NCI-H2107 (cell line): Measurements from ENCODE around the gene LRP2.
"Not testable (repeated sequence)": the region's sequence is repeated elsewhere in the genome, so short reads cannot be mapped to it uniquely, and the experiment has no call there.

Experiments used
- DNase-seq: peaks from one replicate; lab custom pipeline; 2025; lab: John Stamatoyannopoulos, UW

Gene LRP2

DNA sequence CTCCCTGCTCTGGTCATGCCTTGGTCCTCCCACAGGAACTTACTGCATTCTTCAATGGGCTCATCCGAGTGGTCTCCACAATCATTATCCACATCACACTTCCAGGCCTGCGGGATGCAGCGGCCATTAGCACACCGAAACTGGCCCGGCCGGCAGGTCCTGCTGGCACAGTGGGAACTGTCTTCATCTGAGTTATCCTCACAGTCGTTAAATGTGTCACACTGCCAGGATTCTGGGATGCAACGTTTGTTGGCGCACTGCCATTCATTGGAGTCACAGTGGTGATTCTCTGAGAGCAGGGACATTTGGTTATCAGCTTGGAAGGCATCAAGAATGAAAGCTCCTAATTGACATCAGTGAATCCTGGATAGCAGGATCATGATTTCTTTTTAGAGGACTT lies 188.5 kb downstream of the LRP2 start:
- DNase-seq: no peak

DNA sequence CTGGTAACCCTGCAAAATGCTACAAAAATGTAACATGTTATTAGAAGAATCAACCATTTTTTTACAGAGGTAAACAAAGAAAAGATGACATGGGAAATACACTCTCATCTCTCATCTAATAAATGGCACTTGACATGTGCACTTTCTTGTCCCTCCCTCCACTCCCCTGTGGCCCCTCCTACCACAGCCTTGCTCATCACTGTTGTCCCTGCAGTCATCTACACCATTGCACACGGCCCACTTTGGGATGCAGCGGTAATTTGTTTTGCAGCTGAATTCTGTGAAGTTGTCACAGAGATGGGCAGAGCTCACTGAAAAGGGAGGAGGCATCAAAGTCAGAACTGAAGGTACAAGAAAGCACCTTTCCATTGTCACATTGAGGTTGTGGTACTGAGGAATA lies 189.4 kb downstream of the LRP2 start:
- DNase-seq: no peak

DNA sequence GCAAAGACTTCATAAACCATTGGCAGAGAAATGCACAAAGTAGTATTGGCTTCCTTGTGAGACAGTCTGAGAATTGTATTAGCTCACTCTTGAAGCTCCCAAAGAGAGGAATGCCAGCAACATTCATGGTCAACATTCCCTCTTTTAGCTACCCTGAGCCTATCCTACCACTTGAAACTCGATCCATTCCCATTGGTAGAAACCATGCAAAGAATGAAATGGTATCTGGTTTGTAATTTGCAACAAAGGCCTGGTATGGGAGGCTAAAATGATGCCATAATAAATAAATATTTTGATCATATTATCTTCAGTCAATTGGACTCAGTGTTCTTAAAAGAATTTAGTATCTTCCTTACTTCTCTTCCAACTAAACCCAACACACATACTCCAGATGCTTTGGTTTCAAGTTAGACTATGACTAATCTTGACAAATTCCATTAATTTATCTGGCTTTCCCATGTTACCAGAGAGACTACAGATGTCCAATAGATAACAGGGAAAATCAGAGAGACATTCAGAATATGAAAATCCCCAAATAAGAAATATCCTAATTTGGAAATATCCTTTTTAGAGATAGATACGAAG lies 190.1 kb downstream of the LRP2 start:
- DNase-seq: no peak

DNA sequence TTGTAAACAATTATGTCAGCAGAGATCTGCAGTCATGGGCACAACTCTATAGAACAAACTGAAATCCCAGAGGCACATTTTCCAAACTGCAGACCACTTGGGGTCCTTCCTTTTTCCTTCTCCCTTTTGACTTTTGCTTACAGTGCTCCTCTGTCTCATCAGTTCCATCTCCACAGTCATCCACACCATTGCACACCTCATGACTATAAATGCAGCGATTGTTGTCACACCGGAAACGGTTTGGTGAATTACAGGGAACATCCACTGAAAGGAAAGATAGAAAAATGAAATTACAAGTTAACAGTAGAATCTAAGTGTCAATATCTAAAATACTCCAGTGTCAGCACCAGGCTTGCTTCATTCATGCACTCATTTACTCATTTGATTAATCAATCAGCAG lies 196.5 kb downstream of the LRP2 start:
- DNase-seq: no peak

DNA sequence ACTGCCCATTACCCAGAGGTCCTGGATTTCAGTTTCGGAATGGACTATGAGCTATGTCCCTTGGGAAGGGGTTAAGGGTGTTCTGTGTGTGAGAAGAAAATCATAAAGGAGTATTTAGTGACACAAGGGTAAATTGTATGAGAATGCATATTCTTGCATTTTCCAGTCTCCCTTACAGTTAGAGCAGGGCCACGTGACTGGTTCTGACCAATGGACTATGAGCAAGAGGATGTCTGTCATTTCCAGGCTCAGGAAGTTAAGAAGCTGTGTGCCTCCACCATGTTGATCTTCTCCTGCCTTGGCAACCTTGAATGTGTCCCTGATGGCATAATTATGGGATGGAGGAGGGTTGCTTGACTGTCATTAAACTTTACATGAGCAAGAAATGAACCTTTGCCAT lies 198.0 kb downstream of the LRP2 start:
- DNase-seq: no peak

DNA sequence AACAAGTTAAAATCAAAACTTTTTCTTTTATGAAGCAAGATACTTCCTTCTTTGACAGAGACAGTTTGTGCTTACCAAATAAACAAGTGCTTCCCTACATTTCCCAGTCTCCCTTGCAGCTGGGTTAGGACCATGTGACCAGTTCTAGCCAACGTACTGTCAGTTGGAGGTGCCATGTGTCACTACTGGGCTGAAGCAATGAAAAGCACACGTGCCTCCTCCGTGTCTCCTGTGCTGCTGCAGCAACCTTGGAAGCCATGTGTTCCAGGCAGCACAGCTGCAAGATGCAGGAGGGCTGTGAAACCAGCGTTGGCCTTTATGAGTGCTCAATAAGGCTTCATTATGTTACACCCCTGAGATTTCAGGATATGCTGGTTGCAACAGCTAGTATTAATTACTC lies 199.7 kb downstream of the LRP2 start:
- no peak for DNase-seq

DNA sequence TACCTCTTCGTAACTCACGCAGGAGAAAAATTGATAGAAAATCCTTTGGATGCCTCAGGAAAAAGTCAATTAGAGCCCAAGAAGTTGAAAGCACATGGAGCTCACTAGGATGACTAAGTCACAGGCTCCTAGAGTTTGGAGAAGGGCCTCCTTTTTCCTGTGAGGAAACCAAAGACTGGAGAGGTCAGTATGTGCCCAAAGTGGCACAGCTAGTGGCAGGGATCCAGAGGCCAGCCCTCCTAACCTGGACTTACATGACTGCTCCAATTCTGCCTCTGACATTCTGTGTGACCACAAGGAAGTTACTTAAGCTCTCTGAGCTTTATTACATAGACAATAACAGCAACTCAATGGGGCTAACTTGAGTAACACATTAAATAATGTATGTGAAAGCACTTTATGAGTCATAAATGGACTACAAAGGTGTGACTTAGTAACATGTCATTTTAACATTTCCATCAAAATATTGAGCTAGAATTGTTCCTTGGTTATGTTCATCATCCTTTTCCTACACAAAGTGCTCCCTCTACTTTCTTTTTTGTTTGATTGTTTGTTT lies 201.3 kb downstream of the LRP2 start:
- DNase-seq: no peak

DNA sequence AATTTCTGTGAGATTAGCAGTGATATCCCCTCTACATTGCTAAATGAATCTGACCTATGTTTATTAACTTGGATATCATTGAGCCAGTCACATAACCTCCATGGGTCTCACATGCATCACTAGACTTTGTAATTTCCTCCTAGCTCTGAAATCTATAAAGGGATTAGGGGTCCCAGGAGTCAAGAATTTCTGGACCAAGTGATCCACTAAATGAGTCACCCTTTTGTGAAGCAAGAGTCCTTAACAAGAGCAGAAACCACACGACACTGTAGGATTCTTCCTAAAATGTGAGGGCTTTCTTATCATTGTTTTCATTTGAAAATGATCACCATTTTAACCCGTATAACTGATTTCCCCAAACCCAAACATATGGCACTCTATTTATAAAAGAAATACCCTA lies 202.6 kb downstream of the LRP2 start:
- DNase-seq: no peak

DNA sequence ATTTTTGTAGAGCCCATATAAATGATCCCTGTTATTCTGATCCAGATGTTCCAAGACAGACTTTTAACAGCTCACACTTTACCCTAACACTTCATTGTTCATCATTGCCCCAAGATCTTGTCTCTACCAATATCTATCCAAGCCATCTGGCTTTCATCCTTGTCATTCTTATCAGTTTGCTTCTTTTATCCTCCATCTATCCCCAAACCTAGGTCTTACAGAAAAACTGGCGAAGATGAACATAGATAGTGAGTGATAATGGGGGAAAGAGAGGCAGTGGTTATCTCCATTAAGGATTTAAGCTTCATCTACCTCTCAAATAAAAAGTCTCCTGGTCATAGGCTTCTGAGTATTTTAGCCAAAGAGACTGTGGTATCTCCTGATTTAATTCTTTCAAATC lies 203.5 kb downstream of the LRP2 start:
- DNase-seq: no peak

DNA sequence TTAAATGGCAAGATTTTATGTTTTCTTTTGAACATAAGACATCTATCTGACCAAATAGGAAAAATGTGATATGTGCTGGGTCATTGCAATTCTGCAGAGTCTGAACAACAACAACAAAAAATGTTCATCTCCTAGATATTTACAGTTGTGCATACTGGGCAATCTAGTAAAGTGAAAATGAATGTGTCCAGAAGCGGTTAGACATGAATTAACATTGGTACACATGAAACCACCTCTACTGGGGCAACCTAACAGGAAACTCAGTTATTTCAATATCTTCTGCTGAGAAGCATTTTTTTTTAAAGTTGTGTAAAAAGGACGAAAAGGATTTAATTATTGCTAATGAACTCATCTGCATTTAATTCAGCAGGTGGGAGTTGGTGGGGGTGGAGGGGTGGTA lies 216.1 kb downstream of the LRP2 start:
- no peak for DNase-seq

DNA sequence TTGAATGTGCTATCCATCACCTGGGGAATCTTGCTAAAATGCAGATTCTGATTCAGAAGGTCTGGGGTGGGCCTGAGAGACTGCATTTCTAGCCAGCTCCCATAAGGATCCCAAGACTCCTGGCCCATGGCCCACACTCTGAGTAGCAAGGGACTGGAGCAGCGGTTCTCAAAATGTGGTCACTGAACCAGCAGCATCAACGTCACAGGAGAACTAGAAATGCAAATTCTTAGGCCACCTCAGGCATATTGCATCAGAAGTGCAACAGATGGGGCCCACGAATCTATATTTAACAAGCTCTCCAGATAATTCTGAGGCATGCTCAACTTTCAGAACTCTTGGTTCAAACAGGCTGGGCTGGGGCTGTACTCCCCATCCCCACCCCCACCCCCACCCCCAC lies 218.3 kb downstream of the LRP2 start:
- DNase-seq: no peak

DNA sequence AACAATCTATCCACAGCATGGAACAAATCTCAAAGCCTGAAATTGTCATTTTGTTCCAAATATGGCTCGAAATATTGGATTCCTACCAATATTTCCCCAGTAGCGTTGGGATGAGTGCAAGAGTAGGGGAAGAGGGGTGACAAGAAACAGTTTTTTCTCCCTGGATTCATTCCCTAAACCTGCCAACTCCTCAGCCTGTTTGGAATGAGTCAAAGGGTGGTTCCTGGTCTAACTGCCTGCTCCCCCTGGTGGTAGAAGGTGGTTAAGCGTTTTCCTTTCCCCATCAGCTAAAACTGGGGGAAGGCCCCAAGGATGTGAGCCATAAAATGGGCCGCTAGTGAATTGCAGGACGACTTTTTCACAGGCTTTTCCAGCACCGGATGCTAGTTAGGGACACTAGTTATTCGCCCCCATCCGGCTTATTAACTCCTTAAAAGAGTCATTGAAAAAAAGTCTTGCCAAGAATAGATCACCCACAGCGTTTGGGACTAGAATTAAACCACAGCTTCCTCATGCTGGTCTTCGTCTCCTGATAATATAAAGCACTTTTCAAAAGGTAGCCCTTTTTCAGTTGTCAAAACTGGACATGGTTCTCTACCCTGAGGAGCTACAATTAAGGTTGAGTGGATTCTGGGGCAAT lies 220.5 kb downstream of the LRP2 start:
- peak; percentile 24 for DNase-seq

DNA sequence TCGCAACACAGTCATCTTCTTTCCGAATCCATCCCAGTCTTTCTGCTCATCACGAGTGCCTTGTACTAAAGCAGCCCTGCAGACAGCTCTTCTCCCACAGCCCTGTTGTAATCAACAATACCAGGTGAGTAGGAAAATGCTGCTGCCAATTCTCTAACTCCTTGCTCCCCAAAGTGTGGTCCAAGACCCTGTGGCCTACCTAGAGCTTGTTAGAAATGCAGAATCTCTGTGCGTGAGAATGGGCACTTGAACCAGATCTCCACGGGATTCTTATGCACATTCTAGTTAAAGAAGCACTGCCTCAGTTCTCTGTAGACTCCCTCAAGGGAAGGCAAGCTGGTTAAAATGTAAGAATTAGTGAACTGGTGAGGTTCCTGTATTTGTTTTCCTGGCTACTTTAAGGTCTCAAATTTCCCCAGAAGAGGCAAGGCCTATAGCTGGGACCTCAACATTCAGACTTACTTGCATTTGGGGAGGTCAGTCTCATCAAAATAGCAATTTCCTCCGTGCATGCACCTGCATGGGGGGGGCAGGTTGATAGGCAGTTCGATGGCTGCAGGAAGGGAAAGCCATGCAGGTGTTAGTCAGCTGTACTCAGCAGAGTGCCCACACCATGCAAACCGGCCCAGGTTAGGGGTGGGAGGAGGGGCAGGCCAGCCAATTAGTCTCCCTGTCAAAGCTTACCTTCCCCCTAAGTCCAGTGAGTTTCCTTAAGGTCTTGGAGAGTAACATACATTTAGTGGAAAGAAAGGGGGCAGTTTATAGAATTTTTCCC lies 222.2 kb downstream of the LRP2 start:
- no peak for DNase-seq

DNA sequence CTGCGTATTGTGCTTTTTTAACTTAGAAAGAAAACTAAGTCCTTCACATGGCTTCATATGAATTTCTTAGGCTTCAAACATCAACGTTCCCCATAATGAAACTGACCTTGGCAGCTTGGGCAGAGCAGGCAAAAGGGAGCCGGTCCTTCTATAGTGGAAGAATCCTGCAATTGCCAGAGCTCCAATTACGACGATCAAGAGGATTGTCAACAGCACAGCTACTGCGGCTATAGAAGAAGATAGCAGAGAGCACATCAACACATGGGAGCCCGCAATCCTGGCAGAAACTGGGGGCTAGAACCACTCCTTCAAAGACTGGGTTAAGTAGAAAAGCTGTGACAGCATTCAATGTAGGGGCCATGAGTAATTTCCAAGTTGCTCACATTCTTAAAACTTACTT lies 223.2 kb downstream of the LRP2 start:
- no peak for DNase-seq

DNA sequence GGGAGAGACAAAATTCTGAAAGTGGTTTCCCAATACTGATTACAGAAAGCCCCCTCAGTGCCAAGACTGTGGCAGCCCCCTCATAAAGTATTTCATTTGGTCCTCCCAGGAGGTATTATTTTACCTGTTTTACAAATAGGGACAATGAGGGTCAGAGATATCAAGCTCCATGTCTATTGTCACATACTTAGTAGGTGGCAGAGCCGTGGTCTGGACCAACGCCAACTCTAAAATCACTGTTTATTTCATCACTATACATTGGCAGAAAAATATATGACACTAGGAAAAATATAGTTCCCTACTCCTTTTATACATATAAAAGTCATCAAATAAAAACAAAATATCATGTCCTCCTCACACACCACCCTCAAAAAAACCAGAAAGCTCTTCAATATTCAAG lies 224.4 kb downstream of the LRP2 start:
- DNase-seq: no peak

DNA sequence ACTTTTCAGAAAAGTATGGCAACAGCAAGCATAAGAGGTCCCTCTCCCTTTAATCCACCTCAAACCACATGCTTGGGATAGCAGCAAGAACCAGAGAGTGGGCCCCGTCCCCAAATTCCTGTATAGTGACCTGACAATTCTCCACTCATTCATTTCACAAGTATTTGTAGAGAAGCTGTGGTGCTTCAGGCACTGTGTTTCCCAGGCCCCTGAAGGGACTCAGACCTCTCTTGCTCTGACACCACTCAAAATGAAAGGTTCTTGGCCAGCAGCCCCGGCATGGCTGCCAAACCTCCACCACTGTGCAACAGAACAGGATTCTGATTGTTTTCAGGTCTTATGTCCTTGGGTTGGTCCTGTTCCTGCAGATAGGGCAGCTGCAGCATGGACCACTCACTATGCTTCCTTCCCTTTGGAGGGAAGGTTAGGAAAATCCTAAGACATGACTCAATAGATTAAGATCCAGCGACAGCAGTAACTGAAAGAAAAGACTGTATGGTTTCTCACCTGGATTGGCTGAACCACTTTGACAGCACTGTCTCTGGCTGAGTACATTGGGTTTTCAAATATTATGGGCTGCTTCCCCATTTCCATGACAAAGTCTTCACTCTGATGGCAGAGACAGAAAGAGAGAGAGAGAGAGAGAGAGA lies 225.3 kb downstream of the LRP2 start:
- DNase-seq: no peak

DNA sequence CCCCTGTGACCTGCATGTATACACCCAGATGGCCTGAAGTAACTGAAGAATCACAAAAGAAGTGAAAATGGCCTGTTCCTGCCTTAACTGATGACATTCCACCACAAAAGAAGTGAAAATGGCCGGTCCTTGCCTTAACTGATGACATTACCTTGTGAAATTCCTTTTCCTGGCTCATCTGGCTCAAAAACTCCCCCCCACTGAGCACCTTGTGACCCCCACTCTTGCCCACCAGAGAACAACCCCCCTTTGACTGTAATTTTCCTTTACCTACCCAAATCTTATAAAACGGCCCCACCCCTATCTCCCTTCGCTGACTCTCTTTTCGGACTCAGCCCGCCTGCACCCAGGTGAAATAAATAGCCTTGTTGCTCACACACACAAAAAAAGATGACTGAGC lies 225.9 kb downstream of the LRP2 start:
- not testable (repeated sequence) for DNase-seq

DNA sequence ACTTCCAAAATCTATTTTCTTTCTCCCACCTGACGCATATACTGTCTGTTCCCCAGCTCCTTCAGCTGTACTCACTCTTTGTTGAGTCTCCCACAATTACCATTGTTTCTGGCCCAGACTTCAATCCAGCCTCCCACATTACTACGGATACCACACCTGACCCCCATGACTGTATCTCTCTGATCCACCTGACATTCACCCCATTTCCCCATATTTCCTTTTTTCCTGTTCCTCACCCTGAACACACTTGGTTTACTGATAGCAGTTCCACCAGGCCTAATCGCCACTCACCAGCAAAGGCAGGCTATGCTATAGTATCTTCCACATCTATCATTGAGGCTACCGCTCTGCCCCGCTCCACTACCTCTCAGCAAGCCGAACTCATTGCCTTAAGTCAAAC lies 228.1 kb downstream of the LRP2 start:
- DNase-seq: not testable (repeated sequence)

DNA sequence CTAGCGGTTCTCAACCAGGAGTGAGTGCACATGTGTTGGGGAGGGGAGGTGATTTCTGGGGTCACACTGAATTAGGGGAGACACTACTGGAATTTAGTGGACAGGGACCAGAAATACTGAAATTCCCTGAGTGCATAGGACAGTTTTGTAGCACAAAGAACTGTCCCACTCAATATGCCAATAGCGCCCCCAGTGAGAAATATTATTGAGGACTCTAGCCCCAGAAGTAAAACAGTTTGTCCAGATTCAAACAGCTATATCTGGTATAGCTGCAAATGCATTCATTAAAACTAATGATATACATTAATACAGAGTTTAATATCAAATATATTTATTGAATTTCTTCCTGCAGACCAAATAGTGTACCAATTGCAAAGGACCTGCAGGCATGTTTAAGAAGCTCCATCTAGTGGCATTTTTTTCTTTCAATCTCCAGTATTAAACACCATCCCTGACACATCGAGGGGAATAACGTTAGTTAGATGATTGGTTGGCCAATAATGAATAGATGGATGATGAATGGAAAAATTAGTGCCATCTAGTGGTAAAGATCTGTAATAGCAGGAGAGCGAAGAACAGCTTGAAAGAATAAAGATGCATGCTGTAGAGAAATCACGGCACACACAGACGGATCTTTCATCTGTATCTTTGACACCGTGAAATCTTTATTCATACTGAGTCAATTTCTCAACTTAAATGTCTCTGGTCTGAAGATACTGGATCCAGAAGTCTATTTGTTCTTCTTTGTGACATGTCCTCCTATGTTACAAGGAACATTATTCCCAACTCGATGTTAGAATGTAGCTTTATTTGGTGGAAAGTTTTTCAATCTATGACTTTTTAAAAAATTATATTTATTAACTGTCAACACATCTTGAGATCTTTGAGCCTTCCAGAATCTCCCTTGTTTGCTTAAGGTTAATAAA lies 230.5 kb downstream of the LRP2 start:
- DNase-seq: peak; percentile 2

DNA sequence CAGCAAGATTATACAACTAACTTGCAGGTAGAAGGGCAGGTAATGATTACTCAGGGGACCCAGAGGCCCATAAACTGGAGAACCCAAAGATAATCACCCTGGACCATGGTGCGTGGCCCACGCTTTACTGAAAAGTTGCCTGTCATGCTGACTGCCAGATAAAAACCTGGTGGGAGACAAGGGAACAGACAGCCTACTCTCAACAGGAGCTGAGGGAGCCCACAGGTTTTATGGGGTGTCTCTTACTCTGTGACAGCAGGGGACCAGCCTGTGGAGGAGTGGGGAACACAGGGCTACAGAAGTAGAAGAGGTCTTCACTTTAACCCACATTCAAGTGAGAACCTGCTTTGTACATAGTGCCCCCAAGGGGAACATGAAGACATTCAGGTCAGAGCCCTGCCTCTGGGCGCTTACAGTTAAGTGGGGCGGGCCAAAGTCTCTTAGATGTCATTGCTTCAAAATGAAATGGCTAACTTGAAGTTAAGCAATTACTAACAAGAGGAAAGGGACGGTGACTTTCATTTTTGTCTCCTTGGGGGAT lies 232.6 kb downstream of the LRP2 start:
- DNase-seq: no peak

DNA sequence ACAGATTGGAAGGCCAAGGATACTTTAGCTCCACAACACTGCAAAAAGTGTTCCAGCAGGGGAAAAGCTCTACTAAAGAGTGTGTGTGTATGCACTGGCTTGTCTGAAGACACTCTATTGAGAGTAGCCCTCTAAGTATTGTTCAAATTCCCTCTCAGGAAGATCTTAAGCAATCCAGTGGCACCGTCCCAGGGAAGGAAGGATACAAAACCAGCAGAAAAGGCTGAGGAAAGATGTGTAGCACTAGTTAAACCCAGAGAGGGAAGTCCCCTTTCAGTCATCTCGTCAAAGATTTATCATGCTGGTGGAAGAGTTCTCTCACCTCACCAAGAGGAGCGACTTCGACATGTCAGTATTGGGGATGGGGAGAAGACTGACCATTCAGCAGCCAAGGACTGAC lies 242.5 kb downstream of the LRP2 start:
- DNase-seq: no peak
